GM23338 (cell line): ENCODE data around the gene CNOT8. TPM values are rescaled to one million over a fixed set of nuclear protein-coding genes. Genes with fewer than 3 reads are reported as not detected.

Experiments used
- ATAC-seq: fragments of 200-7000 bp; cut with Tn5 transposase; 3 replicates; pipeline ENCODE4 v1.9.1; 2020
- DNase-seq: peaks from one replicate; pipeline ENCODE4 v3.0.0-alpha.2; 2015; ENCODE audit warnings: low spot score
- H2AFZ ChIP-seq: fragments of 200-600 bp; sonication (generic); 2 replicates; pipeline ENCODE4 v1.8.0; 2016; ENCODE audit warnings: antibody characterized with exemption, mild to moderate bottlenecking, moderate library complexity
- H3F3A ChIP-seq: fragments of 200-600 bp; sonication (generic); replicated peaks from 2 replicates; pipeline ENCODE4 v1.8.0; 2017; ENCODE audit warnings: antibody characterized with exemption, mixed run types, low read depth
- H3K27ac ChIP-seq: fragments of 200-600 bp; sonication (generic); 2 replicates; pipeline ENCODE4 v1.6.1; 2016; ENCODE audit warnings: low read depth
- H3K27me3 ChIP-seq: fragments of 200-600 bp; sonication (generic); 2 replicates; pipeline ENCODE4 v1.8.0; 2016; ENCODE audit warnings: mild to moderate bottlenecking, mixed run types, moderate library complexity; ENCODE audit not compliant: insufficient read depth
- H3K36me3 ChIP-seq: fragments of 200-600 bp; sonication (generic); 2 replicates; pipeline ENCODE4 v1.8.0; 2016; ENCODE audit warnings: mild to moderate bottlenecking; ENCODE audit not compliant: insufficient read depth
- H3K4me1 ChIP-seq: fragments of 200-600 bp; sonication (generic); 2 replicates; pipeline ENCODE4 v1.8.0; 2016; ENCODE audit warnings: mild to moderate bottlenecking, moderate library complexity; ENCODE audit not compliant: insufficient read depth
- H3K4me2 ChIP-seq: fragments of 200-600 bp; sonication (generic); 2 replicates; pipeline ENCODE4 v1.7.1; 2017; ENCODE audit warnings: mixed run types
- H3K4me3 ChIP-seq: fragments of 200-600 bp; sonication (generic); 2 replicates; pipeline ENCODE4 v1.6.1; 2016; ENCODE audit warnings: mixed run types
- H3K79me2 ChIP-seq: fragments of 200-600 bp; sonication (generic); replicated peaks from 2 replicates; pipeline ENCODE4 v1.8.0; 2017; ENCODE audit warnings: mild to moderate bottlenecking; ENCODE audit not compliant: insufficient read depth
- H3K9me2 ChIP-seq: fragments of 200-600 bp; sonication (generic); 2 replicates; pipeline ENCODE4 v1.8.0; 2017; ENCODE audit not compliant: insufficient read depth
- H4K20me1 ChIP-seq: fragments of 200-600 bp; sonication (generic); replicated peaks from 2 replicates; pipeline ENCODE4 v1.8.0; 2017; ENCODE audit warnings: mild to moderate bottlenecking; ENCODE audit not compliant: insufficient read depth
- H3K27ac Mint-ChIP-seq: 2 replicates; pipeline ENCODE4 v1.8.0; 2020; ENCODE audit warnings: inconsistent platforms, mild to moderate bottlenecking, moderate library complexity, mixed read lengths
- H3K27me3 Mint-ChIP-seq: 3 replicates; pipeline ENCODE4 v1.8.0; 2022; ENCODE audit warnings: low read depth, mild to moderate bottlenecking, moderate library complexity, mixed read lengths, inconsistent platforms; ENCODE audit not compliant: insufficient read depth, poor library complexity
- H3K36me3 Mint-ChIP-seq: 3 replicates; pipeline ENCODE4 v1.8.0; 2021; ENCODE audit warnings: low read depth, mild to moderate bottlenecking, inconsistent platforms, moderate library complexity, mixed read lengths
- H3K4me1 Mint-ChIP-seq: 3 replicates; pipeline ENCODE4 v1.8.0; 2020; ENCODE audit warnings: mild to moderate bottlenecking, inconsistent platforms, mixed read lengths
- H3K4me3 Mint-ChIP-seq: 3 replicates; pipeline ENCODE4 v1.8.0; 2021; ENCODE audit warnings: moderate library complexity, mild to moderate bottlenecking, inconsistent platforms, mixed read lengths
- H3K9me3 Mint-ChIP-seq: 3 replicates; pipeline ENCODE4 v1.8.0; 2020; ENCODE audit warnings: moderate library complexity, mild to moderate bottlenecking, inconsistent platforms, mixed read lengths
- CREB1 ChIP-seq: fragments of 250-450 bp; sonication (Bioruptor Pico); IDR thresholded peaks from 2 replicates; pipeline ENCODE4 v1.5.0; 2020; ENCODE audit warnings: low read depth, mild to moderate bottlenecking, moderate library complexity
- CTCF ChIP-seq, 2 experiments: fragments of 200-600 bp in 1 of 2; sonication (generic) in 1 of 2; conservative IDR thresholded peaks; 2 replicates each; pipeline versions ENCODE4 v1.5.1 to v1.6.1; 2016 to 2017; ENCODE audit warnings: antibody characterized with exemption in 2 of 2, low read depth in 2 of 2, mild to moderate bottlenecking in 2 of 2, moderate library complexity in 1 of 2
- EZH2 ChIP-seq: fragments of 200-600 bp; sonication (generic); IDR thresholded peaks from one replicate; pipeline ENCODE4 v1.8.0; 2017; ENCODE audit warnings: antibody characterized with exemption, mild to moderate bottlenecking, low read depth; ENCODE audit not compliant: unreplicated experiment
- STAT1 ChIP-seq: IDR thresholded peaks from one replicate; pipeline ENCODE4 v1.6.1; 2016; ENCODE audit warnings: antibody characterized with exemption; ENCODE audit not compliant: unreplicated experiment
- ZNF114 ChIP-seq: fragments of 250-450 bp; sonication (Bioruptor Pico); IDR thresholded peaks from 2 replicates; pipeline ENCODE4 v1.5.0; 2020; ENCODE audit warnings: mild to moderate bottlenecking, moderate library complexity
- polyA plus RNA-seq: library from polyadenylated mRNA; unstranded; fragments of >200 nt; fragmentation: Nextera tagmentation; extraction: Ambion mirVana; gene quantifications from 2 replicates; pipeline ENCODE4 v1.2.1, GENCODE V29; 2016
- total RNA-seq: library from RNA; depleted of rRNA; stranded (reverse); fragments of >200 nt; shearing (Covaris generic); gene quantifications from 2 replicates; pipeline ENCODE4 v1.2.3, GENCODE V29; 2014
- TF ChIP-seq, protein P1 (sequence below): IDR thresholded peaks from one replicate; pipeline ENCODE4 v1.6.1; 2018; ENCODE audit warnings: antibody characterized with exemption; ENCODE audit not compliant: unreplicated experiment

Gene CNOT8
- total and polyA plus RNA-seq, 2 experiments from 2014 or later: 31.2 to 77.7 TPM

DNA sequence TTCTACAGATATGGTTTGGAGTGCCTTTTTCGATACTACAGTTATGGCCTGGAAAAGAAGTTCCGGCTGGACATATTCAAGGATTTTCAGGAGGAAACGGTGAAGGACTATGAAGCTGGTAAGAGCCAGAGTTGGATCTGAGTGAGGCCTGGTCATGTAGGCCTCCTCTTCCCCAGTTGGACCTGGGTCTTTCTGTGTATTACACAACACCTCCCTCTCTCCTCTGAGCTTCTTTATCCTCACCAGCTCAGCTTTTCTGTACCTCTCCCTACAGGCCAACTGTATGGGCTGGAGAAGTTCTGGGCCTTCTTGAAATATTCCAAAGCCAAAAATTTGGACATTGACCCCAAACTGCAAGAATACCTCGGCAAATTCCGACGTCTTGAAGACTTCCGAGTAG, 47.2 kb upstream of the CNOT8 start:
- no peaks in the 10 kb centered on the region for H3K9me3 Mint-ChIP-seq
- H3K27ac ChIP-seq: peak overlapping the region; percentile 90
- peaks cover 29% of the 10 kb centered on the region for H4K20me1 ChIP-seq

More for the DNA sequence above, 47.2 kb upstream of the CNOT8 start:
- no peak overlapping the region for H3K27ac Mint-ChIP-seq
- Histone ChIP-seq H3K27me3 (no peaks in the 10 kb centered on the region), H3K4me2 (no peak overlapping the region), H3K36me3 (peaks cover 84% of the 10 kb centered on the region), H3K4me3 (no peak overlapping the region), H3K79me2 (peaks cover 25% of the 10 kb centered on the region; the same call in 1 of the 2 replicates), H2AFZ (no peak overlapping the region), H3K9me2 (no peaks in the 10 kb centered on the region), H3F3A (peaks cover 47% of the 10 kb centered on the region), H3K4me1 (no peaks in the 10 kb centered on the region)
- peaks cover 12% of the 10 kb centered on the region for H3K27me3 Mint-ChIP-seq
- peaks cover 2% of the 10 kb centered on the region; the same call in 1 of the 3 replicates for H3K4me1 Mint-ChIP-seq
- DNase-seq (no peak), ATAC-seq (no peak)
- no peak for TF ChIP-seq EZH2
- no peak for TF ChIP-seq STAT1
- TF ChIP-seq CTCF (conservative IDR thresholded peaks at IDR 0.05; ENCODE audit: low read depth in 2 of 2): no peak
- no peak for TF ChIP-seq CREB1 (CRISPR knock-in tag)
- no peak for TF ChIP-seq ZNF114
- TF ChIP-seq, protein P1, sequence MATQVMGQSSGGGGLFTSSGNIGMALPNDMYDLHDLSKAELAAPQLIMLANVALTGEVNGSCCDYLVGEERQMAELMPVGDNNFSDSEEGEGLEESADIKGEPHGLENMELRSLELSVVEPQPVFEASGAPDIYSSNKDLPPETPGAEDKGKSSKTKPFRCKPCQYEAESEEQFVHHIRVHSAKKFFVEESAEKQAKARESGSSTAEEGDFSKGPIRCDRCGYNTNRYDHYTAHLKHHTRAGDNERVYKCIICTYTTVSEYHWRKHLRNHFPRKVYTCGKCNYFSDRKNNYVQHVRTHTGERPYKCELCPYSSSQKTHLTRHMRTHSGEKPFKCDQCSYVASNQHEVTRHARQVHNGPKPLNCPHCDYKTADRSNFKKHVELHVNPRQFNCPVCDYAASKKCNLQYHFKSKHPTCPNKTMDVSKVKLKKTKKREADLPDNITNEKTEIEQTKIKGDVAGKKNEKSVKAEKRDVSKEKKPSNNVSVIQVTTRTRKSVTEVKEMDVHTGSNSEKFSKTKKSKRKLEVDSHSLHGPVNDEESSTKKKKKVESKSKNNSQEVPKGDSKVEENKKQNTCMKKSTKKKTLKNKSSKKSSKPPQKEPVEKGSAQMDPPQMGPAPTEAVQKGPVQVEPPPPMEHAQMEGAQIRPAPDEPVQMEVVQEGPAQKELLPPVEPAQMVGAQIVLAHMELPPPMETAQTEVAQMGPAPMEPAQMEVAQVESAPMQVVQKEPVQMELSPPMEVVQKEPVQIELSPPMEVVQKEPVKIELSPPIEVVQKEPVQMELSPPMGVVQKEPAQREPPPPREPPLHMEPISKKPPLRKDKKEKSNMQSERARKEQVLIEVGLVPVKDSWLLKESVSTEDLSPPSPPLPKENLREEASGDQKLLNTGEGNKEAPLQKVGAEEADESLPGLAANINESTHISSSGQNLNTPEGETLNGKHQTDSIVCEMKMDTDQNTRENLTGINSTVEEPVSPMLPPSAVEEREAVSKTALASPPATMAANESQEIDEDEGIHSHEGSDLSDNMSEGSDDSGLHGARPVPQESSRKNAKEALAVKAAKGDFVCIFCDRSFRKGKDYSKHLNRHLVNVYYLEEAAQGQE: no peak
- H3K36me3 Mint-ChIP-seq: peaks cover 95% of the 10 kb centered on the region
- H3K4me3 Mint-ChIP-seq: no peak overlapping the region
